ENCODE data around the gene ATXN1L. TPM values are rescaled to one million over a fixed set of nuclear protein-coding genes. Genes with fewer than 3 reads are reported as not detected.

The ATXN1L gene
- total and polyA plus RNA-seq, 2 experiments from 2014 or later: 8.6 to 20.8 TPM

GRCh38 chr16:71880176-71880575 is 34.4 kb downstream of the ATXN1L start:
- no peak overlapping the region for H3K27ac ChIP-seq
- H3K9me2 ChIP-seq (replicated peaks; ENCODE audit: insufficient read depth): no peaks in the 10 kb centered on the region
- H4K20me1 ChIP-seq (ENCODE audit: insufficient read depth, poor library complexity, severe bottlenecking): no peaks in the 10 kb centered on the region
- H2AFZ ChIP-seq: no peak overlapping the region
- peaks cover 3% of the 10 kb centered on the region for H3K36me3 ChIP-seq (replicated peaks; ENCODE audit: insufficient read depth, low read depth)
- TF ChIP-seq EZH2phosphoT487 (IDR thresholded peaks at IDR 0.05; ENCODE audit: low read depth, severe bottlenecking, unreplicated experiment): no peak
- TF ChIP-seq, protein P1, sequence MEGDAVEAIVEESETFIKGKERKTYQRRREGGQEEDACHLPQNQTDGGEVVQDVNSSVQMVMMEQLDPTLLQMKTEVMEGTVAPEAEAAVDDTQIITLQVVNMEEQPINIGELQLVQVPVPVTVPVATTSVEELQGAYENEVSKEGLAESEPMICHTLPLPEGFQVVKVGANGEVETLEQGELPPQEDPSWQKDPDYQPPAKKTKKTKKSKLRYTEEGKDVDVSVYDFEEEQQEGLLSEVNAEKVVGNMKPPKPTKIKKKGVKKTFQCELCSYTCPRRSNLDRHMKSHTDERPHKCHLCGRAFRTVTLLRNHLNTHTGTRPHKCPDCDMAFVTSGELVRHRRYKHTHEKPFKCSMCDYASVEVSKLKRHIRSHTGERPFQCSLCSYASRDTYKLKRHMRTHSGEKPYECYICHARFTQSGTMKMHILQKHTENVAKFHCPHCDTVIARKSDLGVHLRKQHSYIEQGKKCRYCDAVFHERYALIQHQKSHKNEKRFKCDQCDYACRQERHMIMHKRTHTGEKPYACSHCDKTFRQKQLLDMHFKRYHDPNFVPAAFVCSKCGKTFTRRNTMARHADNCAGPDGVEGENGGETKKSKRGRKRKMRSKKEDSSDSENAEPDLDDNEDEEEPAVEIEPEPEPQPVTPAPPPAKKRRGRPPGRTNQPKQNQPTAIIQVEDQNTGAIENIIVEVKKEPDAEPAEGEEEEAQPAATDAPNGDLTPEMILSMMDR (IDR thresholded peaks at IDR 0.05; ENCODE audit: poor library complexity): no peak
- no peak for TF ChIP-seq EZH2 (IDR thresholded peaks at IDR 0.05; ENCODE audit: borderline replicate concordance)
- 93% methylated on average over 4 of the region's 4 CpGs for WGBS (ENCODE audit: low lambda C conversion rate, missing lambda C conversion rate)
- H3K4me2 ChIP-seq: no peak overlapping the region
- no peaks in the 10 kb centered on the region for H3K27me3 ChIP-seq
- DNase-seq (ENCODE audit: low spot score): no peak
- no peaks in the 10 kb centered on the region for H3K4me1 ChIP-seq (ENCODE audit: insufficient read depth)
- peaks cover 17% of the 10 kb centered on the region for H3K79me2 ChIP-seq
- H3K9me3 ChIP-seq (ENCODE audit: low read depth): no peaks in the 10 kb centered on the region
- H3K4me3 ChIP-seq: no peak overlapping the region

DNA sequence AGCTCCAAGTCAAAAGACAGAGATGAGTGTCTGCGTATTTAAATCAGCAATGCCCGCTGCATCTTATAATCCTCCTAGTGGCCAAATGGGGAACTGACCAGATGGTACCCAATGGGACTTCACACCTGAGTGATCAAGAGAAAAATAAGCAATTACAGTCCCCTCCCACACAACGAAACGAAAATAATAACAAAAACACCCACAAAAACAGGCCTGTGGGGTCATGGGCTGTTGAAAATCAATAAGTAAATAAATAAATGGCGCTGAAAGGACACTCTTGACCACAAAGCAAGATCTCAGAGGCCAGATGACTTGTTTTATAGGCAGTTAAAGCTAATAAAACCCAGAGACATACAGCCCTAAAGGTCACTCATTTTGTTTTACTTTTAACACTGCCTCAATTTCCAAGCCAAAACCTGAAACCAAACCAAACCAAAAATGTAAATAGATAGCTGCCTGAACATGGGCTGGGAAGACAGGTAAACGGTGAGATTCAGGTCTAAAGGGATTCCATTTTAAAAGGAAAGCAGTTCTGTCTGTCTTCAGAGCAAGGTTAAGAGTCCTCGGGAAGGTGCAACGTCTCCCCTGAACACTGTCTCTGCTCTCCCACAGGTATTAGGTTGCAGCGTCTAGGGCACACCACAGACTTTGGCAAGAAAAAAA is 36.9 kb downstream of the ATXN1L start:
- TF ChIP-seq, protein P1 (IDR thresholded peaks at IDR 0.05; ENCODE audit: poor library complexity): peak; percentile 68
- no peak for TF ChIP-seq EZH2phosphoT487 (IDR thresholded peaks at IDR 0.05; ENCODE audit: low read depth, severe bottlenecking, unreplicated experiment)
- DNase-seq (ENCODE audit: low spot score): peak; percentile 89
- H3K9me2 ChIP-seq (replicated peaks; ENCODE audit: insufficient read depth): no peaks in the 10 kb centered on the region
- H3K4me3 ChIP-seq: peak overlapping the region; percentile 99
- H3K27ac ChIP-seq: peak overlapping the region; percentile 100
- 7% methylated on average over 9 of the region's 9 CpGs for WGBS (ENCODE audit: low lambda C conversion rate, missing lambda C conversion rate)
- H3K9me3 ChIP-seq (ENCODE audit: low read depth): no peaks in the 10 kb centered on the region
- peak overlapping the region; percentile 91 for H3K4me2 ChIP-seq
- peak overlapping the region; percentile 99 for H2AFZ ChIP-seq
- H3K4me1 ChIP-seq (ENCODE audit: insufficient read depth): no peaks in the 10 kb centered on the region
- H3K79me2 ChIP-seq: peaks cover 17% of the 10 kb centered on the region
- H3K36me3 ChIP-seq (replicated peaks; ENCODE audit: insufficient read depth, low read depth): peaks cover 3% of the 10 kb centered on the region
- no peaks in the 10 kb centered on the region for H3K27me3 ChIP-seq
- no peaks in the 10 kb centered on the region for H4K20me1 ChIP-seq (ENCODE audit: insufficient read depth, poor library complexity, severe bottlenecking)

GRCh38 chr16:71883168-71883848 is 37.5 kb downstream of the ATXN1L start:
- no peak for TF ChIP-seq EZH2phosphoT487 (IDR thresholded peaks at IDR 0.05; ENCODE audit: low read depth, severe bottlenecking, unreplicated experiment)
- TF ChIP-seq EZH2 (IDR thresholded peaks at IDR 0.05; ENCODE audit: borderline replicate concordance): no peak
- TF ChIP-seq, protein P1 (IDR thresholded peaks at IDR 0.05; ENCODE audit: poor library complexity): no peak
- H2AFZ ChIP-seq: peak overlapping the region; percentile 99
- under 1% methylated on average over 34 of the region's 46 CpGs for WGBS (ENCODE audit: low lambda C conversion rate, missing lambda C conversion rate)

More at GRCh38 chr16:71883168-71883848, 37.5 kb downstream of the ATXN1L start:
- H3K27ac ChIP-seq: peak overlapping the region; percentile 100
- H3K27me3 ChIP-seq: no peaks in the 10 kb centered on the region
- no peaks in the 10 kb centered on the region for H3K9me2 ChIP-seq (replicated peaks; ENCODE audit: insufficient read depth)
- no peaks in the 10 kb centered on the region for H3K9me3 ChIP-seq (ENCODE audit: low read depth)
- H3K4me3 ChIP-seq: peak overlapping the region; percentile 99
- H3K79me2 ChIP-seq: peaks cover 14% of the 10 kb centered on the region
- peak overlapping the region; percentile 91 for H3K4me2 ChIP-seq
- H3K36me3 ChIP-seq (replicated peaks; ENCODE audit: insufficient read depth, low read depth): peaks cover 1% of the 10 kb centered on the region
- DNase-seq (ENCODE audit: low spot score): peak; percentile 72
- no peaks in the 10 kb centered on the region for H4K20me1 ChIP-seq (ENCODE audit: insufficient read depth, poor library complexity, severe bottlenecking)
- H3K4me1 ChIP-seq (ENCODE audit: insufficient read depth): no peaks in the 10 kb centered on the region
